Glutamatergic neuron (in vitro differentiated cells): ENCODE measurements around the gene SRGAP3. TPM values are rescaled to one million over a fixed set of nuclear protein-coding genes. Genes with fewer than 3 reads are reported as not detected.

Experiments
- DNase-seq: peaks from one replicate; pipeline ENCODE4 v3.0.0; 2022
- H3K27ac Mint-ChIP-seq: one replicate; pipeline ENCODE4 v1.8.0; 2020; ENCODE audit warnings: mild to moderate bottlenecking, mixed read lengths, inconsistent platforms; ENCODE audit not compliant: unreplicated experiment
- H3K27me3 Mint-ChIP-seq: one replicate; pipeline ENCODE4 v1.8.0; 2020; ENCODE audit warnings: mild to moderate bottlenecking, moderate library complexity, mixed read lengths, inconsistent platforms; ENCODE audit not compliant: unreplicated experiment
- H3K36me3 Mint-ChIP-seq: one replicate; pipeline ENCODE4 v1.8.0; 2020; ENCODE audit warnings: mild to moderate bottlenecking, mixed read lengths, inconsistent platforms; ENCODE audit not compliant: unreplicated experiment
- H3K4me1 Mint-ChIP-seq: one replicate; pipeline ENCODE4 v1.8.0; 2020; ENCODE audit warnings: mild to moderate bottlenecking, low read depth, mixed read lengths, inconsistent platforms; ENCODE audit not compliant: unreplicated experiment
- H3K4me3 Mint-ChIP-seq: one replicate; pipeline ENCODE4 v1.8.0; 2020; ENCODE audit warnings: mild to moderate bottlenecking, mixed read lengths, inconsistent platforms; ENCODE audit not compliant: unreplicated experiment
- H3K9me3 Mint-ChIP-seq: one replicate; pipeline ENCODE4 v1.8.0; 2020; ENCODE audit warnings: mild to moderate bottlenecking, moderate library complexity, mixed read lengths, inconsistent platforms; ENCODE audit not compliant: unreplicated experiment
- CTCF ChIP-seq: fragments of 200-600 bp; sonication (generic); IDR thresholded peaks from one replicate; pipeline ENCODE4 v1.5.0; 2021; ENCODE audit not compliant: partially characterized antibody, unreplicated experiment
- total RNA-seq: library from RNA; stranded (reverse); fragmentation: NEBNext Ultra II Directional; extraction: Animal tissue kit (Norgen Biotek cat#: 25700); gene quantifications from one replicate; pipeline ENCODE4 v1.2.1, GENCODE V29; 2021; ENCODE audit not compliant: unreplicated experiment

Gene SRGAP3
- total RNA-seq, 1 donor from 2014 or later, result 197 TPM

- no peak for TF ChIP-seq CTCF
- Mint-ChIP-seq H3K27ac (no peak overlapping the region), H3K4me3 (no peak overlapping the region), H3K9me3 (peaks cover 7% of the 10 kb centered on the region), H3K27me3 (no peaks in the 10 kb centered on the region), H3K36me3 (peaks cover 12% of the 10 kb centered on the region), H3K4me1 (peaks cover 29% of the 10 kb centered on the region)
- no peak for DNase-seq
Measured at GRCh38 chr3:9233814-9234600, 15.4 kb downstream of the SRGAP3 start.

- DNase-seq, result no peak
- H3K36me3 Mint-ChIP-seq, result peaks cover 12% of the 10 kb centered on the region
- H3K4me1 Mint-ChIP-seq, result peaks cover 22% of the 10 kb centered on the region
- H3K9me3 Mint-ChIP-seq, result peaks cover 4% of the 10 kb centered on the region
- TF ChIP-seq CTCF, result no peak
- H3K4me3 Mint-ChIP-seq, result no peak overlapping the region
- no peaks in the 10 kb centered on the region for H3K27me3 Mint-ChIP-seq
- no peak overlapping the region for H3K27ac Mint-ChIP-seq
Measured at GRCh38 chr3:9233101-9233500, 16.3 kb downstream of the SRGAP3 start.

- H3K9me3 Mint-ChIP-seq, result peaks cover 4% of the 10 kb centered on the region
- no peak for TF ChIP-seq CTCF
- peaks cover 12% of the 10 kb centered on the region for H3K36me3 Mint-ChIP-seq
- H3K27me3 Mint-ChIP-seq, result no peaks in the 10 kb centered on the region
- no peak overlapping the region for H3K4me3 Mint-ChIP-seq
- peaks cover 21% of the 10 kb centered on the region for H3K4me1 Mint-ChIP-seq
- H3K27ac Mint-ChIP-seq, result no peak overlapping the region
- DNase-seq, result no peak
Measured at GRCh38 chr3:9231937-9232336, 17.5 kb downstream of the SRGAP3 start.

DNA sequence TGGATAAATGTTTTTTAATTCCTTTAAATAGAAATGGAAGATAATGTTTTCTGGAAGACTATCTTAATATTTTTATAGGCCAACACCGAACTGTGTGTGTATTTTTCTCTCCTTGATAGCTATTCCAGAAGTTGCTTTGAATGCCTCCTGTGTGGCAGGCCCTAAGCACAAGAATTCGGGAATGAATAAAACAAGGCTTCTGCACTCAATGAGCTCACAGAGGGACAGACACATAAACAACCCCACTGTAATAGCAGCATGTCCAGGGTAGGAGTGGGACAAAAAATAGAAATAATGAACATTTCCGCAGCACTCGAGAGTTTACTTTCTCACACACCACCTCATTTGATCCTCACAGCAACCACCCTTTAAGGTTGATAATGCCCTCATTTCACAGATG lies 18.0 kb downstream of the SRGAP3 start:
- Mint-ChIP-seq H3K9me3 (peaks cover 6% of the 10 kb centered on the region), H3K4me3 (no peak overlapping the region), H3K27me3 (no peaks in the 10 kb centered on the region), H3K27ac (no peak overlapping the region), H3K4me1 (peaks cover 21% of the 10 kb centered on the region), H3K36me3 (peaks cover 12% of the 10 kb centered on the region)
- TF ChIP-seq CTCF, result no peak
- no peak for DNase-seq

GRCh38 chr3:9231006-9231405 lies 18.4 kb downstream of the SRGAP3 start:
- no peak overlapping the region for H3K27ac Mint-ChIP-seq
- H3K27me3 Mint-ChIP-seq, result no peaks in the 10 kb centered on the region
- TF ChIP-seq CTCF, result no peak
- no peak overlapping the region for H3K4me3 Mint-ChIP-seq
- peaks cover 7% of the 10 kb centered on the region for H3K36me3 Mint-ChIP-seq
- DNase-seq, result no peak
- peaks cover 6% of the 10 kb centered on the region for H3K9me3 Mint-ChIP-seq
- H3K4me1 Mint-ChIP-seq, result peaks cover 25% of the 10 kb centered on the region
